Measurements from ENCODE around the gene HACD2.

HACD2 gene

GRCh38 chr3:123568034-123568433, 16.8 kb downstream of the HACD2 start:
- DNase-seq, result no peak

DNA sequence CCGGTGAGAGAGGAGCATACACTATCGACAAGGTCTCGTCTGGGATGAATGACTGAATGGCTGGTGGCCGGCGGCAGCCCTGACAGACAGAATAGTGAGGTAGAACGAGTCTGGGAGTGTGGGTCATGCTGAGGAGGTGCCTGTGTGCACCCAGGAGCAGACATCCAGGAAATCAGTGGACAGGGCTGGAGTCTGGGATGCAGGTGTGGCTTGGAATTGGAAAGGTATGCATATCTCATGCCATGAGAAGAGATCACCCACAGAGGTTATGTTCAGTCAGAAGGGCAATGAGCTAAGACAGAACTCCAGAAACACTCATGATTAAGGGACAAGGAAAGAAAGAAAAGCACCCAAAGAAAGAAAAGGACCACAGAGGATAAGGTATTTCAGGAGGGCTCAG, 20.8 kb downstream of the HACD2 start:
- no peak for DNase-seq

DNA sequence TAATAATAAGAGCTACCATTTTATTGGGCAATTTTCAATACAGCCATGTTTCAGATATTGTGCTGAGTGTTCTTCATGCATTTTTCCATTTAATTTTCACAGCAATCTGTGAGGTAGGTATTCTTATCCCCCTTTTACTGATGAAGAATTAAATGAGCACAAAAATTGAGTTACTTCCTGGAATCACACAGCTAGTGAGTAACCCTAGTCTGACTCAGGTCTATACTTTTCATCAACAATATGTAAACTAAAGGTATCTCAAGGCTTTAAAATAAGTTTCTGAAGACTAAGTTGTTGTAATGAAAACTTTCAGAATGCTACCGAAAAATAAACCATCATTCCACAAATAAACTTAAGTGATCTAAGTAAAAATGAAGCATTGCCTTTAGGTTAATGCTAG, 22.3 kb downstream of the HACD2 start:
- DNase-seq, result no peak

DNA sequence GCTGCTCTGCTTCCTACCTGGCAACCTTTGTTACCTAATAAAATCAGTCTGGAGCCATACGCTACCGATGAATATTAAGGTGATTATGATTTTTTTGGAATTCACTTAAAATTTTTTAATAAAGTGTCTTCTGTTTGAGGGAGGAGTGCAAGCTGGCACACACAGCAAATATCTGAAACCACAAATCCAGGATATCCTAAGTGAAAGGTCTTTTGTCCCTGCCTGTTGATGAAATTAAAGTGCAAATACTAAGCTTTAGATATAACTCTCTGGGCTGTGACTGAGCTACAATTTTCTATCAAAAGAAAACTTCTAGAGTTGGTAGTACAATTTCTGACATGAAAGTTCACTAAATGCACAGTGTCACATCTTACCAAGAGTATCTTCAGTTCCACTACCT, 23.7 kb downstream of the HACD2 start:
- no peak for DNase-seq

GRCh38 chr3:123559040-123559861, 25.6 kb downstream of the HACD2 start:
- DNase-seq, result no peak

- DNase-seq, result no peak
Observed at GRCh38 chr3:123553536-123553935, 31.3 kb downstream of the HACD2 start.

GRCh38 chr3:123552768-123553167, 32.1 kb downstream of the HACD2 start:
- no peak for DNase-seq

DNA sequence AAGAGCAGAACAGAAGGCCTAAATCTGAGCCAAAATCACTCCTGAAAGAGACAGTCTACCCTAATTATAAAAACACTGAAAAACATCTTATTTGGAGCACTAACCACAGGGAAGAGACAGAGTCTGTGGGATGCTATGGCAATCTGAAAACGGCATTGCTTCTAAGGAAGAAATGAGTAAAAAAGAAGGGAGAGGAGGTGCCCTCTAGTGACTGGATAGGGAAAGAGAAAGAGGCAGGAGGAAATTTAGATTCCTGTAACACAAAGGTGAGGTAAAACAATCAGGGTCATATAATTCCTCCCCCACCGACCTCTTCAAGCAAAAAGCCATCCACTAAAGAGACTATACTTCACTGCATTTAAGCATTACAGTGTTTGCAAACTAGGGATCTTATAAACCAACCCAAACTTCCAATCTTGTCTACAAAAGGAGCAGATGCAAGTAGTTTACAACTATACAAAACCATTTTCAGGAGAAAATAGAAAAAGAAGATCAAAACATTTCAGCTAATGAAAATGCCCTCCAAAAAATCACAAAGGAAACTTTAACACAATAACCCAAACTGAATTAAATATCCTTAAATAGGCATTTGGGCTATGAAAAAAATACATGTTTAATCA, 32.6 kb downstream of the HACD2 start:
- no peak for DNase-seq

DNA sequence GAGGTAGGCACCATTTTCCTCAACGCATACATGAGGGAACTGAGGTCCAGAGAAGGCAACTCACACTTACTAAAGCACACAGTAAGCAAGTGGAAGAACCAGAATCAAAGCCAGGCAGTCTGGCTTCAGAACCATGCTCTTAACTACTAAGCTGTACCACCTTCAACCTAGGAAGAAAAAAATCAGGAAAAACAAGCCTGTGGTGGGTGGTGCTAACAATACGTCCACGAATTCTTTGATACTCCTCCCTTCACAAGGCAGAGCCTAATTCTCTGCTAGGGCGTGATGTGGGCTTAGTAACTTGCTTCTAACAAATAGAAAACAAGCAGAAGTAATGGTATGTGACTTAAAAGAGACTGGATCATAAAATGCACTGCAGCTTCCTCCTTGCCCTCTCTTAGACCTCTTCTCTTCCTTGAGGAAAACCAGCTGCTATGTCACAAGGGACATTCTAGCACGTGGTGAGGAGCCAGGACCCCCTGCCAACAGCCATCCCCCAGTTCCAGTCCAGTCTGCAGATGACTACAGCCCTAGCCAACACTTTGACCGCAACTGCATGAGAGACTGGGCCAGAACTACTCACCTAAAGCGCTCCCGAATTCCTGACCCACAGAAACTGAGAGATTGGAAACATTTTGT, 36.9 kb downstream of the HACD2 start:
- DNase-seq, result no peak

- DNase-seq, result no peak
Observed at GRCh38 chr3:123546133-123546755, 38.6 kb downstream of the HACD2 start.

- DNase-seq, result no peak
Observed at GRCh38 chr3:123543950-123544349, 40.9 kb downstream of the HACD2 start.

GRCh38 chr3:123540285-123540684, 44.6 kb downstream of the HACD2 start:
- no peak for DNase-seq

DNA sequence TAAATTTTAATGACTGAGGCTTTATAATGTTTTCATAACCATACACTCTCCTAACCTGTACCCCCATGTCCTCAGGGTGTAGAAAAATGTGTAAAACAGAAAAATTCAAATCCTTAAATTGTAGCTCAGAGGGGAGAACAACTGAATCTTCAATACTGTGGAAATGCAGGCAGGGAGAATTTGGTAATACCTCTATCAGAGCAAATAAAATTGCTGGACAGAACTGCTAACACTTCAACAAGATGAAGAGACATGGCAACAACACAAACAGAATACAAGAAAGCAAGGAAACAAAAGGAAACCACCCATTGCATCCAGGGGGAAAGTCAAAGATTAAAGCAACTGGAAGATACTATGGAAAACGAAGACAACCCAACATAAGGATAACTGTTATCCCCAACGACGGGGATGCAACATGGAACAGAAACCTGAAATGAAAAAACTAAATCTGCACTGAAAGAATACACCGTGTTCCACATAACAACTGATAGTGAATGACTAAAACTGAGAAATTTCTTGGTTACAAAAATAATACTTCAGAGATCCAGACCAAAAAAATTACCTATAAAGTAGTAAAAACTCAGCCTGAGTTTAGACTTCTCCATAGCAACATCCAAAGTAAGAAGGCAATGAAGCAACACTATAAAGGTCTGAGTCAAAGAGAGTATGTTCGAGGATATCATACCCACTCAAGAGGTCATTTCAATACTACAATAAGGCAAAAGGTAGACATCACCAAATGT, 48.5 kb downstream of the HACD2 start:
- no peak for DNase-seq

GRCh38 chr3:123535580-123535979, 49.3 kb downstream of the HACD2 start:
- DNase-seq, result no peak

DNA sequence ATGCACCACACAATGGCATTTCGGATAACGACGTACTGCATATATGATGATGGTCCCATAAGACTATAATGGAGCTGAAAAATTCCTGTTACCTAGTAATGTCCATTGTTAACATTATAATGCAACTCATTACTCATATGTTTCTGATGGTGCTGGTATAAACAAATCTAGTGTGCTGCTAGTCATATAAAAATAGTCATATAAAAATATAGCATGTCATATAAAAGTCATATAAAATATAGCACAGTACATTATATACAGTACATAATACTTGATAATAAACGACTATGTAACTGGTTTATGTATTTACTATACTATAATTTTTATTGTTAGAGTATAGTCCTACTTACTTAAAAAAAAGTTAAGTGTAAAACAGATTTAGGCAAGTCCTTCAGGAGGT, 50.6 kb downstream of the HACD2 start:
- no peak for DNase-seq

DNA sequence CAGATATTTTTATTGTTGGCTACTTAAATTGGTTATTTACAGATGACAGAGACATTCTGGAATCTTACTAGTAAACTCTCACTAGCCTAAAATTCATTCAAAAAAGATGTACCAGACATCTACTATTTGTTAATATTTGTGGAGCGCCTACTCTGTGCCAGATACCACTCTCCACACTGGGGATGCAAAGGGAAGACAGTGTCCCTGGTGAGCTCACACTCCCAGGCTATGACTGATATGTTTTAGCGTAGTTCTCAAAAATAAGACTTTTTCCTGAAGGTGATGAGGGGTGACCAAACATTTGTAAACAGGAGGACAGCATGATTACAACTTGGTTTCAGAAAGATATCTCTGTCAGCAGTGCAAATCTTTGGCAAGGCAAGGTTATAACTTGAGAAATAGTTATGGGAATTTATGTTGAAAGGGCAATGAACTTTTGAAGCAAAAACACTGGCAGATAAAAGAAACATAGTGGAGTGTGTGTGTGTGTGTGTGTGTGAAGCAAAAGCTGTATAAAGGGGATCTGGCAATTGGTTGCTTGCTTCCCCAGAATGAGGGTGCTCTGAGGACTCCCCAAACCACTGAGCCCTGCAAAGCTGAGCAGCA, 51.2 kb downstream of the HACD2 start:
- DNase-seq, result no peak

- DNase-seq, result no peak
Observed at GRCh38 chr3:123528130-123528529, 56.7 kb downstream of the HACD2 start.

- no peak for DNase-seq
Observed at GRCh38 chr3:123527046-123527445, 57.8 kb downstream of the HACD2 start.

DNA sequence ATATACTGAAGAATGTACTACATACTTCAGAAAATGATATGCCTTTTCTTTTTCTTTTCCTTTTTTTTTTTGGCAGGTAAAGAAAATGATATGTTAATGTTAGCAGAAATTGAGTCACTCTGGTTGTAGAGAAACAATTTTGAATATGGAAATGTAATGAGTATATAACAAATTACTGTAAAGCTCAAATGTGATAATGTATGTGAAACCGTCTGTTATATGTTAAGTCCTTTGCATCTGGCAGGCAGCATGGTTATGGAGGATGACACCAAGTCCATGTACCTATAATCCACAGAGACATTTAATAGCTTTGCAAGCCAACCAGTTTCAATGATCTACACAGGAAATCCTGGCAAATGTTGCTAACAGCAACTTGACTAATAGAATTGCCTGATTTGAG, 58.4 kb downstream of the HACD2 start:
- no peak for DNase-seq

- no peak for DNase-seq
Observed at GRCh38 chr3:123525433-123525832, 59.4 kb downstream of the HACD2 start.

GRCh38 chr3:123524981-123525380, 59.9 kb downstream of the HACD2 start:
- no peak for DNase-seq

GRCh38 chr3:123523023-123523412, 61.8 kb downstream of the HACD2 start:
- no peak for DNase-seq

Measured in activated effector memory CD4-positive, alpha-beta T cell treated with anti-CD3 and anti-CD28 coated beads, Interleukin-2, amount 50 U/mL, for 16 hours (primary cell).